Adrenal gland (tissue), 12 donors: Measurements from ENCODE around the gene RBL1. TPM values are rescaled to one million over a fixed set of nuclear protein-coding genes. Genes with fewer than 3 reads are reported as not detected.
"Not testable (repeated sequence)": the region's sequence is repeated elsewhere in the genome, so short reads cannot be mapped to it uniquely, and the experiment has no call there.

Experiments
- DNase-seq, 7 donors: peaks; one replicate each; pipeline ENCODE4 v3.0.0-alpha.2; 2019 to 2020
- H3K27ac ChIP-seq, 5 donors: fragments of 200-600 bp; sonication (generic) in 4 of 5; 1 replicate in 3 of 5; 2 replicates in 2 of 5; pipeline versions ENCODE4 v1.5.1 to v1.8.0; 2016 to 2020; ENCODE audit warnings: mild to moderate bottlenecking in 1 of 5
- H3K27me3 ChIP-seq: fragments of 200-600 bp; 2 replicates; pipeline ENCODE4 v1.8.0; 2021
- H3K36me3 ChIP-seq, 2 donors: fragments of 200-600 bp; replicated peaks in 1 of 2; 1 replicate in 1 of 2; 2 replicates in 1 of 2; pipeline versions ENCODE4 v1.5.1 to v1.8.0; 2018 to 2022
- H3K4me1 ChIP-seq, 2 donors: fragments of 200-600 bp; replicated peaks in 1 of 2; 1 replicate in 1 of 2; 2 replicates in 1 of 2; pipeline versions ENCODE4 v1.5.1 to v1.8.0; 2018 to 2021
- H3K4me3 ChIP-seq, 4 donors: fragments of 200-600 bp; sonication (generic) in 3 of 4; one replicate each; pipeline ENCODE4 v1.5.1; 2016 to 2018
- H3K9me3 ChIP-seq, 3 donors: fragments of 200-600 bp; sonication (generic) in 1 of 3; replicated peaks in 1 of 3; 1 replicate in 2 of 3; 2 replicates in 1 of 3; pipeline versions ENCODE4 v1.5.1 to v1.8.0; 2016 to 2021
- POLR2A ChIP-seq, 2 donors: fragments of 450-650 bp; IDR thresholded peaks; one replicate each; pipeline ENCODE4 v1.6.1; 2017; ENCODE audit warnings: antibody characterized with exemption in 2 of 2, mild to moderate bottlenecking in 2 of 2, moderate library complexity in 1 of 2
- WGBS, 4 donors: extraction: QIAGEN DNeasy Blood & Tissue Kit in 2 of 4; methylation state at CpG; one replicate each; pipeline versions ENCODE4 v1.1.5 to v1.1.7; 2013 to 2017; 5-methylcytosine and 5-hydroxymethylcytosine counted together
- intact Hi-C, 2 donors: fragments of 100-400 bp; cut with DNase I; formaldehyde crosslinking; loops; one replicate each; pipeline versions ENCODE4 v1.14.1 to v1.15.0; 2022 to 2023
- polyA plus RNA-seq, 3 donors: library from polyadenylated mRNA; stranded (reverse); fragments of 200-250 nt in 2 of 3; fragments of 350-450 nt in 1 of 3; fragmentation: Illumina TruSeq in 1 of 3; extraction: RNeasy Lipid Tissue Mini Kit (QIAGEN cat#74804) in 1 of 3; gene quantifications; one replicate each; pipeline ENCODE4 v1.2.3, GENCODE V29; 2013 to 2014
- total RNA-seq, 9 donors: library from RNA; depleted of rRNA in 4 of 9; stranded (reverse); fragments of >200 nt in 4 of 9; fragments of 120-200 nt in 1 of 9; fragmentation: NEBNext Ultra II Directional in 1 of 9; extraction: Animal tissue kit (Norgen Biotek cat#: 25700) in 1 of 9; gene quantifications; one replicate each; pipeline versions ENCODE4 v1.1.0 to v1.2.4, GENCODE V29; 2013 to 2023
- TF ChIP-seq, protein P1 (sequence below), 6 experiments: fragments of 450-650 bp in 4 of 6; fragments of 200-600 bp in 2 of 6; sonication (generic) in 1 of 6; IDR thresholded peaks; 1 replicate in 5 of 6; 2 replicates in 1 of 6; pipeline versions ENCODE4 v1.5.1 to v1.8.0; 2016 to 2021; ENCODE audit warnings: antibody characterized with exemption in 6 of 6, mild to moderate bottlenecking in 2 of 6, moderate library complexity in 1 of 6
- donor health status: healthy with polysubstance abuse.
- donor health status: Bipolar disorder and iron deficiency.
- donor health status: DM: yes; HTN: yes; CAD: no.
- donor health status: DM: no; HTN: no; CAD: no.
- donor health status: DM: no; HTN: no; CAD: no.
- donor health status: DM: yes; HTN: yes; CAD: no.

Gene RBL1
- total and polyA plus RNA-seq, 12 donors: 0.91 to 12.6 (median 5.1) TPM

DNA sequence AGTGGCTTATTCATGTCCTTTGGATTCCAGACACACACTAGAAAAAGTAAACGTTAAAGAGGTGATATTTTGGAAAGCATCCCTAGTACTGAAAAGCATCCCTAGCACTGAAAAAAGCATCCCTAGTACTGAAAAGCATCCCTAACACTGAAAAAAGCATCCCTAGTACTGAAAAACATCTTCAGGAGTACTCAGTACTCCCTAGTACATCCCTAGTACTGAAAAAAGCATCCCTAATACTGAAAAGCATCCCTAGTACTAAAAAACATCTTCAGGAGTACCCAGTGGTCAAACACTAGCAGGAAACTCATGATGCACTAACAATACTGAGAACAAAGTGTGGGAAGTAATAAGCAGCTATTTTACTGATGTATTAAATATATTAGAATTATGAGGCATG lies 98.7 kb downstream of the RBL1 start:
- 70 to 82% (median 74%) methylated on average over 1 of the region's 1 CpG for WGBS, 4 donors
- Histone ChIP-seq H3K36me3 (no peaks in the 10 kb centered on the region), H3K4me3 (no peak overlapping the region), H3K27ac (no peak overlapping the region), H3K9me3 (no peaks in the 10 kb centered on the region), H3K4me1 (no peaks in the 10 kb centered on the region), H3K27me3 (no peaks in the 10 kb centered on the region)
- intact Hi-C loops: no loop called here
- DNase-seq: no peak
- no peak for TF ChIP-seq POLR2A (IDR thresholded peaks at IDR 0.05)
- TF ChIP-seq, protein P1, sequence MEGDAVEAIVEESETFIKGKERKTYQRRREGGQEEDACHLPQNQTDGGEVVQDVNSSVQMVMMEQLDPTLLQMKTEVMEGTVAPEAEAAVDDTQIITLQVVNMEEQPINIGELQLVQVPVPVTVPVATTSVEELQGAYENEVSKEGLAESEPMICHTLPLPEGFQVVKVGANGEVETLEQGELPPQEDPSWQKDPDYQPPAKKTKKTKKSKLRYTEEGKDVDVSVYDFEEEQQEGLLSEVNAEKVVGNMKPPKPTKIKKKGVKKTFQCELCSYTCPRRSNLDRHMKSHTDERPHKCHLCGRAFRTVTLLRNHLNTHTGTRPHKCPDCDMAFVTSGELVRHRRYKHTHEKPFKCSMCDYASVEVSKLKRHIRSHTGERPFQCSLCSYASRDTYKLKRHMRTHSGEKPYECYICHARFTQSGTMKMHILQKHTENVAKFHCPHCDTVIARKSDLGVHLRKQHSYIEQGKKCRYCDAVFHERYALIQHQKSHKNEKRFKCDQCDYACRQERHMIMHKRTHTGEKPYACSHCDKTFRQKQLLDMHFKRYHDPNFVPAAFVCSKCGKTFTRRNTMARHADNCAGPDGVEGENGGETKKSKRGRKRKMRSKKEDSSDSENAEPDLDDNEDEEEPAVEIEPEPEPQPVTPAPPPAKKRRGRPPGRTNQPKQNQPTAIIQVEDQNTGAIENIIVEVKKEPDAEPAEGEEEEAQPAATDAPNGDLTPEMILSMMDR (IDR thresholded peaks at IDR 0.05): no peak

DNA sequence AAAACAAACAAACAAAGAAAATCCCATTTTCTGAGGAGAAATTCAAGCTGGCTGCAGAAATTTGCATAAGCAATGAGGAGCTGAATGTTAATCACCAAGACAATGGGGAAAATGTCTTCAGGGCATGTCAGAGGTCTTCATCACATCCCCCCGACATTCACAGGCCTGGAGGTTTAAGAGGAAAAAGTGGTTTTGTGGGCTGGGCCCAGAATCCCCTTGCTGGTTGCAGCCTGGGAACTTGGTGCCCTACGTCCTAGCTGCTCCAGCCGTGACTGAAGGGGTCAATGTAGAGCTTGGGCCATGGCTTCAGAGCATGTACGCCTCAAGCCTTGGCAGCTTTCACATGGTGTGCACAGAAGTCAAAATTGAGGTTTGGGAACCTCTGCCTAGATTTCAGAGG lies 101.6 kb downstream of the RBL1 start:
- WGBS, 4 donors: 96 to 100% (median 98%) methylated on average over 3 to 4 of the region's 4 CpGs
- H3K27ac ChIP-seq, H3K9me3 ChIP-seq, DNase-seq, intact Hi-C loops, H3K27me3 ChIP-seq, H3K36me3 ChIP-seq, H3K4me3 ChIP-seq, H3K4me1 ChIP-seq: not testable (repeated sequence)

DNA sequence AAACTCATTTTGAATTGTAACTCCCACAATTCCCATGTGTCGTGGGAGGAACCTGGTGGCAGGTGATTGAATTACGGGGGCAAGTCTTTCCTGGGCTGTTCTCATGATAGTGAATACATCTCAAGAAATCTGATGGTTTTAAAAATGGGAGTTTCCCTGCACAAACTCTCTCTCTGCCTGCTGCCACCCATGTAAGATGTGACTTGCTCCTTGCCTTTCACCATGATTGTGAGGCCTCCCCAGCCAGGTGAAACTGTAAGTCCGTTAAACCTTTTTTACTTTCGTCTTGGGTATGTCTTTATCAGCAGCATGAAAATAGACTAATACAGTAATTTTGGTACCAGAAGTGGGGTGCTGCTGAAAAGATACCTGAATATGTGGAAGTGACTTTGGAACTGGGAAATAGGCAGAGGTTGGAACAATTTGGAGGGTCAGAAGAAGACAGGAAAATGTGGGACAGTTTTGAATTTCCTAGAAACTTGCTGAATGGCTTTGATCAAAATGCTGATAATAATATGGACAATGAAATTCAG lies 102.9 kb downstream of the RBL1 start:
- no peak overlapping the region for H3K27ac ChIP-seq
- H3K9me3 ChIP-seq: no peaks in the 10 kb centered on the region
- no peak overlapping the region for H3K4me3 ChIP-seq
- H3K36me3 ChIP-seq: no peaks in the 10 kb centered on the region
- 92 to 98% (median 95%) methylated on average over 4 of the region's 4 CpGs for WGBS, 4 donors
- DNase-seq: no peak
- H3K4me1 ChIP-seq: no peaks in the 10 kb centered on the region
- intact Hi-C loops: no loop called here
- no peaks in the 10 kb centered on the region for H3K27me3 ChIP-seq
- TF ChIP-seq, protein P1 (IDR thresholded peaks at IDR 0.05): no peak
- TF ChIP-seq POLR2A (IDR thresholded peaks at IDR 0.05): no peak

DNA sequence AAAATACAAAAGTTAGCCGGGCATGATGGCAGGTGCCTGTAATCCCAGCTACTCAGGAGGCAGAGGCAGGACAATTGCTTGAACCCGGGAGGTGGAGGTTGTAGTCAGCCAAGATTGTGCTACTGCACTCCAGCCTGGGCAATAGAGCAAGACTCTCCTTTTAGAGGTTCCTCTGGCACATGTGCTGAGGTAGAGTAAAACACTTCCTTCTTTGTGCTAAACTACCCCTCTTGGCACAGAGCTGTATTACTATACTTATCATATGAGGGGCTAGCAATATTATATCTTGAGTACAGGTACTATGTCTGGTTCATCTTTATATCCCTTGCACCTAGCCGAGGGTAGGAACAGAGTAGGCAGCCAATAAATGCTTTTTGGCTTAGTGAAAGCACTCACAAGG lies 104.1 kb downstream of the RBL1 start:
- 90 to 96% (median 92%) methylated on average over 3 of the region's 3 CpGs for WGBS, 4 donors
- H3K9me3 ChIP-seq: no peaks in the 10 kb centered on the region
- H3K4me3 ChIP-seq: no peak overlapping the region

DNA sequence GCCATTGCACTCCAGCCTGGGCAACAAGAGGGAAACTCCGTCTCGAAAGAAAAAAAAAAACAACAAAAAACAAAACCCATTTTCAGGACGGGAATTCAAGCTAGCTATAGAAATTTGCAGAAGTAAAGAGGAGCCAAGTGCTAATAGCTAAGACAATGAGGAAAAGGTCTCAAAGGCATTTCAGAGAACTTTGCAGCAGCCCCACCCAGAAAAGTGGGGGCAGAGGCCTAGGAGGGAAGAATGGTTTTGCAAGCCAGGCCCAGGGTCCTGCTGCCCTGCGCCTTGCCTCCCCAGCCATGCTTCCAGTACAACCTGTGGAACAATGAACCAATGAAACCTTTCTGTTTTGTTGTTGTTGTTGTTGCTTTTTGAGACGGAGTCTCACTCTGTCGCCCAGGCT lies 106.0 kb downstream of the RBL1 start:
- Histone ChIP-seq H3K36me3 (no peaks in the 10 kb centered on the region), H3K4me3 (no peak overlapping the region), H3K27ac (no peak overlapping the region), H3K27me3 (no peaks in the 10 kb centered on the region), H3K4me1 (no peaks in the 10 kb centered on the region), H3K9me3 (no peaks in the 10 kb centered on the region)
- WGBS, 4 donors: 76 to 95% (median 80%) methylated on average over 4 to 6 of the region's 6 CpGs
- no peak for DNase-seq
- TF ChIP-seq POLR2A (IDR thresholded peaks at IDR 0.05): no peak
- TF ChIP-seq, protein P1 (IDR thresholded peaks at IDR 0.05): no peak
- intact Hi-C loops: no loop called here

More for the DNA sequence above, 104.1 kb downstream of the RBL1 start:
- no peaks in the 10 kb centered on the region for H3K27me3 ChIP-seq
- TF ChIP-seq, protein P1 (IDR thresholded peaks at IDR 0.05): no peak
- H3K36me3 ChIP-seq: no peaks in the 10 kb centered on the region
- no peak overlapping the region for H3K27ac ChIP-seq
- intact Hi-C loops: no loop called here
- H3K4me1 ChIP-seq: no peaks in the 10 kb centered on the region
- DNase-seq: no peak
